OCI-LY7 (cell line): ENCODE data around the gene ICAM2.

Experiments
- EZH2phosphoT487 ChIP-seq: fragments of 200-600 bp; sonication (generic); IDR thresholded peaks from 2 replicates; pipeline ENCODE4 v1.6.1; 2018; ENCODE audit warnings: low read depth, borderline replicate concordance, mild to moderate bottlenecking, mixed run types, antibody characterized with exemption, low read length, moderate library complexity, mixed read lengths
- TF ChIP-seq, protein P1 (sequence below): fragments of 200-600 bp; sonication (generic); conservative IDR thresholded peaks from 2 replicates; pipeline ENCODE4 v1.5.1; 2014; ENCODE audit warnings: mild to moderate bottlenecking, antibody characterized with exemption, low read length, moderate library complexity, mixed read lengths

DNA sequence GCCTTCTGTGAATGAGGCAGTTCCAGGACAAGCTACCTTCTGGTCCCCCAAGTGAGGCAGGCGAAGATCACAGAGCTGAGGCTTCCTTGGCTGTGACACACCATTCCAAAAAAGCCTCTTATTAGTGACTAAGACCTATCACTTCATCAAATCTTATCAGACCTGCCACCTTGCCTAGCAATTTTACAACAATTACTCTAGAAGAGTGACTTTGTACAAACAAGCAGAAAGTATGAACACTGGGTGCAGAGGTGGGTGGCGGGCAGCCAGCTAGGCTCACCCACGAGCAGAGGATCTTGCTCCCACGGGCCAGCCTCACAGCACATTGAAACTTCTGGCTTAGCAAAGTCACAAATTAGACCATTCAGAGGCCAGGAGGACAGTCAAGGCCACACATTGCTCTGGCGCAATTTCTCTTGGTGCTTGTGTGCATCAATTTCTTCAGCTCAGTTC, 2.2 kb upstream of the ICAM2 start:
- no peak for TF ChIP-seq EZH2phosphoT487
- TF ChIP-seq, protein P1, sequence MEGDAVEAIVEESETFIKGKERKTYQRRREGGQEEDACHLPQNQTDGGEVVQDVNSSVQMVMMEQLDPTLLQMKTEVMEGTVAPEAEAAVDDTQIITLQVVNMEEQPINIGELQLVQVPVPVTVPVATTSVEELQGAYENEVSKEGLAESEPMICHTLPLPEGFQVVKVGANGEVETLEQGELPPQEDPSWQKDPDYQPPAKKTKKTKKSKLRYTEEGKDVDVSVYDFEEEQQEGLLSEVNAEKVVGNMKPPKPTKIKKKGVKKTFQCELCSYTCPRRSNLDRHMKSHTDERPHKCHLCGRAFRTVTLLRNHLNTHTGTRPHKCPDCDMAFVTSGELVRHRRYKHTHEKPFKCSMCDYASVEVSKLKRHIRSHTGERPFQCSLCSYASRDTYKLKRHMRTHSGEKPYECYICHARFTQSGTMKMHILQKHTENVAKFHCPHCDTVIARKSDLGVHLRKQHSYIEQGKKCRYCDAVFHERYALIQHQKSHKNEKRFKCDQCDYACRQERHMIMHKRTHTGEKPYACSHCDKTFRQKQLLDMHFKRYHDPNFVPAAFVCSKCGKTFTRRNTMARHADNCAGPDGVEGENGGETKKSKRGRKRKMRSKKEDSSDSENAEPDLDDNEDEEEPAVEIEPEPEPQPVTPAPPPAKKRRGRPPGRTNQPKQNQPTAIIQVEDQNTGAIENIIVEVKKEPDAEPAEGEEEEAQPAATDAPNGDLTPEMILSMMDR = no peak
